ENCODE measurements around the gene GSG1L2. TPM values are rescaled to one million over a fixed set of nuclear protein-coding genes. Genes with fewer than 3 reads are reported as not detected.

The GSG1L2 gene
- total RNA-seq, 2 donors from 2014 or later = not detected

DNA sequence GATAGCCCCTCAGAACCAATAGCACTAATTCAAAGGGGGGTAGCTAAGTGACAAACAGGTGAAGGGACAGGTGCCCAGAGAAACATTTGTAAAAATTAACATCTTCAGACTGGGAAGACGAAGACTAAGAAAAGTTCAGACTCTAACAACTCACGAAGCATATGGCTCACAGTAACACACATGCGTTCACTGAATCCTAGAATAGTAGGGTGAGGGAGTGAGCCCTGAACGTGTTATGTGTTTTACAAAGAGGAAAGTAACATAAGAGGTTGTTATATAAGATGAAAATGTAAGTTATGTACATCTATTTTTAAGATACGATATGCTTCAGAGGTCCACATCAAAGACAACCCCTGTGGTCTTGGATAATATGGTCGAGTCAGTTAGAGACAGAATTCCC, 15.2 kb downstream of the GSG1L2 start:
- H3K27me3 ChIP-seq (replicated peaks; ENCODE audit: insufficient read depth) = no peaks in the 10 kb centered on the region
- H3K4me1 ChIP-seq (replicated peaks) = no peaks in the 10 kb centered on the region
- H3K4me3 ChIP-seq = no peak overlapping the region
- H3K9me3 ChIP-seq = no peaks in the 10 kb centered on the region
- no peak for DNase-seq (ENCODE audit: low spot score)
- intact Hi-C loops (cut with DNase I) = no loop called here
- TF ChIP-seq POLR2AphosphoS5 (IDR thresholded peaks at IDR 0.05) (no peak), POLR2A (IDR thresholded peaks at IDR 0.05) (no peak)
- TF ChIP-seq, protein P1, sequence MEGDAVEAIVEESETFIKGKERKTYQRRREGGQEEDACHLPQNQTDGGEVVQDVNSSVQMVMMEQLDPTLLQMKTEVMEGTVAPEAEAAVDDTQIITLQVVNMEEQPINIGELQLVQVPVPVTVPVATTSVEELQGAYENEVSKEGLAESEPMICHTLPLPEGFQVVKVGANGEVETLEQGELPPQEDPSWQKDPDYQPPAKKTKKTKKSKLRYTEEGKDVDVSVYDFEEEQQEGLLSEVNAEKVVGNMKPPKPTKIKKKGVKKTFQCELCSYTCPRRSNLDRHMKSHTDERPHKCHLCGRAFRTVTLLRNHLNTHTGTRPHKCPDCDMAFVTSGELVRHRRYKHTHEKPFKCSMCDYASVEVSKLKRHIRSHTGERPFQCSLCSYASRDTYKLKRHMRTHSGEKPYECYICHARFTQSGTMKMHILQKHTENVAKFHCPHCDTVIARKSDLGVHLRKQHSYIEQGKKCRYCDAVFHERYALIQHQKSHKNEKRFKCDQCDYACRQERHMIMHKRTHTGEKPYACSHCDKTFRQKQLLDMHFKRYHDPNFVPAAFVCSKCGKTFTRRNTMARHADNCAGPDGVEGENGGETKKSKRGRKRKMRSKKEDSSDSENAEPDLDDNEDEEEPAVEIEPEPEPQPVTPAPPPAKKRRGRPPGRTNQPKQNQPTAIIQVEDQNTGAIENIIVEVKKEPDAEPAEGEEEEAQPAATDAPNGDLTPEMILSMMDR (IDR thresholded peaks at IDR 0.05) = no peak
- no peaks in the 10 kb centered on the region for H3K36me3 ChIP-seq
- H3K27ac ChIP-seq = no peak overlapping the region
- WGBS = 83% methylated on average over 6 of the region's 6 CpGs

DNA sequence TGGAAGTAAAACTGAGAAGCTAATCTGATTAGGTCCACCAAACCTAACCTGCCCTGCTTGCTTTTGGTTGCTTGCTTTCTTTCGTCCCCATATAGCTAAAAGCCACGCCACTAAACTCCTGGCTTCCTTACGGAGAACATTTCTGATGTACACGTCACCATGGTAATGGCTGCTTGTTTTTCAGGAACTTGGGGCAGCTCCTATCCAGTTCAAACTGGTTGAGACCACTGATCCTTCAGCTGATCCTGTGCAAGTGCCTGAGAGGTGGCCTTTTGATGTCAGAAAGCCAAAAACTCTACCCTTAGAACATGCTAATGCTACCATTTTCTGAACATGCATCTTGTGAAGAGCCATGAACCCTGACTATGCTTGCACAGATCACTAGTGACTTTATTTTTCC, 16.1 kb downstream of the GSG1L2 start:
- no peak overlapping the region for H3K4me3 ChIP-seq

DNA sequence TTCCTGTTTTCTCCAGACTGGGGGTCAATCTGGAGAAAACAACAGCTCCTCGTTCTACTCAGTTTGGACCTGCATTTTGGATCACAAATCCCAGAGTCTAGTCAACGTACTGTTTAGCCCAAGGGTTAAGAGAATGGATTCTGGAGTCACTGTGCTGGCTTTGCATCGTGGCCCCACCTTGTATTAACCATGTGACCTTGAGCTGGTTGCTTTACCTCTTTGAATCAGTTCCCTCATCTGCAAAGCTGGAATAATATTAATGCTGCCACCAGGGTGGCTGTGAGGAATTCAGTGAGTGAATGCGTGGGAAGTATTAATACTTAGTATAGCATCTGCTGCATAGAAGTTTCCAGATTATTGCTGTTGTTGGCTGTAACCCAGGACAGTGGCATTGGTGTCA, 19.2 kb downstream of the GSG1L2 start:
- intact Hi-C loops (cut with DNase I) = no loop called here
- no peak for DNase-seq (ENCODE audit: low spot score)
- WGBS = 69% methylated on average over 4 of the region's 4 CpGs
- no peak overlapping the region for H3K27ac ChIP-seq
- no peaks in the 10 kb centered on the region for H3K9me3 ChIP-seq
- H3K36me3 ChIP-seq = no peaks in the 10 kb centered on the region
- no peaks in the 10 kb centered on the region for H3K27me3 ChIP-seq (replicated peaks; ENCODE audit: insufficient read depth)
- H3K4me3 ChIP-seq = no peak overlapping the region
- no peaks in the 10 kb centered on the region for H3K4me1 ChIP-seq (replicated peaks)
- no peak for TF ChIP-seq POLR2AphosphoS5 (IDR thresholded peaks at IDR 0.05)
- TF ChIP-seq, protein P1 (IDR thresholded peaks at IDR 0.05) = no peak
- TF ChIP-seq POLR2A (IDR thresholded peaks at IDR 0.05) = no peak

More for the DNA sequence above, 16.1 kb downstream of the GSG1L2 start:
- DNase-seq (ENCODE audit: low spot score) = no peak
- Histone ChIP-seq H3K9me3 (no peaks in the 10 kb centered on the region), H3K36me3 (no peaks in the 10 kb centered on the region), H3K27ac (no peak overlapping the region), H3K27me3 (replicated peaks; ENCODE audit: insufficient read depth) (no peaks in the 10 kb centered on the region), H3K4me1 (replicated peaks) (no peaks in the 10 kb centered on the region)
- 47% methylated on average over 4 of the region's 4 CpGs for WGBS
- intact Hi-C loops (cut with DNase I) = no loop called here
- TF ChIP-seq POLR2A (IDR thresholded peaks at IDR 0.05) (no peak), POLR2AphosphoS5 (IDR thresholded peaks at IDR 0.05) (no peak)

DNA sequence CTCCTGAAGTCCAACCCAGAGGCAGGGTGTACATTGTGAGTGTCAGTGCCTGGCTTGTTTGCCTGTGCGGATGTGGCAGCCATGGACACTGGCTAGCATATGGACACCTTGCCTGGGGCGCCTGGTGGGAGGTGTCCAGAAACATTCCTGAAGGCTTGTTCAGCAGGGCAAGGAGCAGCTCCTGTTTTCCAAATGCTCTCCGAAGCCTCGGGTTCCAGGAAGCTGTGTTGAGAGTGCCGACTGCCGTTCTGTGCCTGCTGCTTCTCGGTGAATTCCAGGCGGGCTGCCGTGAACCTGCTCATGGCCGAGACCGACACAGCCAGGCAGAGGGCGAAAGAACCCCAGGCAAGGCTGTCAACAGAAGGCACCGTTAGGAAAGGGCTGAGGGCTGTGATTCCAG, 19.6 kb downstream of the GSG1L2 start:
- Histone ChIP-seq H3K36me3 (no peaks in the 10 kb centered on the region), H3K4me3 (no peak overlapping the region), H3K27me3 (replicated peaks; ENCODE audit: insufficient read depth) (no peaks in the 10 kb centered on the region), H3K4me1 (replicated peaks) (no peaks in the 10 kb centered on the region), H3K27ac (no peak overlapping the region), H3K9me3 (no peaks in the 10 kb centered on the region)
- no peak for DNase-seq (ENCODE audit: low spot score)
- 73% methylated on average over 13 of the region's 13 CpGs for WGBS
- TF ChIP-seq POLR2A (IDR thresholded peaks at IDR 0.05) = no peak
- no peak for TF ChIP-seq POLR2AphosphoS5 (IDR thresholded peaks at IDR 0.05)
- TF ChIP-seq, protein P1 (IDR thresholded peaks at IDR 0.05) = no peak
- intact Hi-C loops (cut with DNase I) = no loop called here

DNA sequence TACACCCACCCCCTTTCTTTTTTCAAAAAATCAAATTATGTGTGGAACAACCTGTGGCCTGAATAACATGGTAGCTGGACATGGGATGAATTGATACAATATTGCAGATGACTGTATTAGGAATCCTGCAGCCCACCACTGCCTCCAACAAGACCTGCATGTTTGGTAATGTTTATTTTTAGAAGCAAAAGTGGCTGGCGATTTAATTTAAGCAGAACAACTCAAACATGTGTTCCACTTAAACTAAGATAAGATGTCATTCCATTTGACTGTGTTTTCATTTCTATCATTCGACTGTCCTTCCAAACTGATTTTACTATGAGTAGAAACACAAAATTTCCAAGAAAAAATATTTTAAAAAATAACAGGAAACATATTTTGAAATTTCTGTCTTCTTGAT, 20.4 kb downstream of the GSG1L2 start:
- H3K4me1 ChIP-seq (replicated peaks) = no peaks in the 10 kb centered on the region
- no peaks in the 10 kb centered on the region for H3K36me3 ChIP-seq
- no peak overlapping the region for H3K27ac ChIP-seq
- no peak for DNase-seq (ENCODE audit: low spot score)
- no peaks in the 10 kb centered on the region for H3K9me3 ChIP-seq
- H3K4me3 ChIP-seq = no peak overlapping the region
- whole genome bisulfite sequencing = 51% methylated on average over 2 of the region's 2 CpGs
- intact Hi-C loops (cut with DNase I) = no loop called here
- no peaks in the 10 kb centered on the region for H3K27me3 ChIP-seq (replicated peaks; ENCODE audit: insufficient read depth)
- TF ChIP-seq, protein P1 (IDR thresholded peaks at IDR 0.05) = no peak
- TF ChIP-seq POLR2AphosphoS5 (IDR thresholded peaks at IDR 0.05) (no peak), POLR2A (IDR thresholded peaks at IDR 0.05) (no peak)
